ENCODE data around the gene AKAP6. TPM values are rescaled to one million over a fixed set of nuclear protein-coding genes. Genes with fewer than 3 reads are reported as not detected.

The AKAP6 gene
- total and polyA plus RNA-seq, 10 of the 15 experiments (the other 5 are each of a cell fraction or from before 2014, with no cell fraction given): 0.35 to 5.9 (median 2.2) TPM

DNA sequence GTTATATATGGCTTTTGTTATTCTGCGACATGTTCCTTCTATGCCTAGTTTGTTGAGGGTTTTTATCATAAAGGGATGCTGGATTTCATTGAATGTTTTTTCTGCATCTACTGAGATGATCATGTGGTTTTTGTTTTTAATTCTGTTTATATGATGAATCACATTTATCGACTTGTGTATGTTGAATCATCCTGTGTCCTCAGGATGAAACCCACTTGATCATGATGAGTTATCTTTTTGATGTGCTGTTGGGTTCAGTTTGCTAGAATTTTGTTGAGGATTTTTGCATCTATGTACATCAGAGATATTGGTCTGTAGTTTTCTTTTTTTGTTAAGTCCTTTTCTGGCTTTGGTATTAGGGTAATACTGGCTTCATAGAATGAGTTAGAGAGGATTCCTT, 291.2 kb downstream of the AKAP6 start:
- Histone ChIP-seq H3K4me3 (no peak overlapping the region), H3K9ac (ENCODE audit: control insufficient read depth, insufficient read depth, low read length) (no peak overlapping the region), H3K36me3 (ENCODE audit: control insufficient read depth in 2 of 2, insufficient read depth in 2 of 2, low read length in 1 of 2) (no peaks in the 10 kb centered on the region), H3K79me2 (ENCODE audit: control insufficient read depth, insufficient read depth, low read length) (no peaks in the 10 kb centered on the region), H3K9me3 (replicated peaks; ENCODE audit: control insufficient read depth, insufficient read depth, low read length) (no peaks in the 10 kb centered on the region; the same call in 2 of the 3 replicates), H3K27me3 (replicated peaks in 1 of 2; ENCODE audit: control insufficient read depth in 2 of 2, insufficient read depth in 2 of 2, low read length in 1 of 2) (no peaks in the 10 kb centered on the region), H3K27ac (ENCODE audit: control insufficient read depth, insufficient read depth) (no peak overlapping the region), H2AFZ (ENCODE audit: control insufficient read depth, low read depth, low read length) (no peak overlapping the region), H3K4me1 (ENCODE audit: control insufficient read depth, insufficient read depth, low read length) (peaks cover 4% of the 10 kb centered on the region), H3K4me2 (ENCODE audit: control insufficient read depth, insufficient read depth) (no peak overlapping the region), H4K20me1 (ENCODE audit: control insufficient read depth, insufficient read depth) (no peaks in the 10 kb centered on the region)
- SMC1A ChIA-PET (ENCODE audit: uncharacterized antibody, unreplicated experiment): no interaction called here
- FAIRE-seq (no peak), DNase-seq (ENCODE audit: low read depth, low spot score) (no peak), ATAC-seq (no peak)
- CTCF ChIA-PET: no interaction called here
- RAD21 ChIA-PET (ENCODE audit: unreplicated experiment): no interaction called here
- POLR2A ChIA-PET: no interaction called here
- 51% methylated on average over 2 of the region's 2 CpGs for WGBS (ENCODE audit: insufficient coverage, insufficient replicate concordance, low lambda C conversion rate, missing lambda C conversion rate)
- in situ Hi-C loops (cut with MboI): no loop called here
- intact Hi-C loops (cut with micrococcal nuclease; ENCODE audit: unreplicated experiment): no loop called here
- no peak for TF ChIP-seq IRF4 (IDR thresholded peaks at IDR 0.05; ENCODE audit: low read depth, low read length)
- no peak for TF ChIP-seq RCOR1 (conservative IDR thresholded peaks at IDR 0.05; ENCODE audit: low read depth, low read length)
- TF ChIP-seq RUNX3 (IDR thresholded peaks at IDR 0.05; ENCODE audit: low read length): no peak
- TF ChIP-seq, protein P1, sequence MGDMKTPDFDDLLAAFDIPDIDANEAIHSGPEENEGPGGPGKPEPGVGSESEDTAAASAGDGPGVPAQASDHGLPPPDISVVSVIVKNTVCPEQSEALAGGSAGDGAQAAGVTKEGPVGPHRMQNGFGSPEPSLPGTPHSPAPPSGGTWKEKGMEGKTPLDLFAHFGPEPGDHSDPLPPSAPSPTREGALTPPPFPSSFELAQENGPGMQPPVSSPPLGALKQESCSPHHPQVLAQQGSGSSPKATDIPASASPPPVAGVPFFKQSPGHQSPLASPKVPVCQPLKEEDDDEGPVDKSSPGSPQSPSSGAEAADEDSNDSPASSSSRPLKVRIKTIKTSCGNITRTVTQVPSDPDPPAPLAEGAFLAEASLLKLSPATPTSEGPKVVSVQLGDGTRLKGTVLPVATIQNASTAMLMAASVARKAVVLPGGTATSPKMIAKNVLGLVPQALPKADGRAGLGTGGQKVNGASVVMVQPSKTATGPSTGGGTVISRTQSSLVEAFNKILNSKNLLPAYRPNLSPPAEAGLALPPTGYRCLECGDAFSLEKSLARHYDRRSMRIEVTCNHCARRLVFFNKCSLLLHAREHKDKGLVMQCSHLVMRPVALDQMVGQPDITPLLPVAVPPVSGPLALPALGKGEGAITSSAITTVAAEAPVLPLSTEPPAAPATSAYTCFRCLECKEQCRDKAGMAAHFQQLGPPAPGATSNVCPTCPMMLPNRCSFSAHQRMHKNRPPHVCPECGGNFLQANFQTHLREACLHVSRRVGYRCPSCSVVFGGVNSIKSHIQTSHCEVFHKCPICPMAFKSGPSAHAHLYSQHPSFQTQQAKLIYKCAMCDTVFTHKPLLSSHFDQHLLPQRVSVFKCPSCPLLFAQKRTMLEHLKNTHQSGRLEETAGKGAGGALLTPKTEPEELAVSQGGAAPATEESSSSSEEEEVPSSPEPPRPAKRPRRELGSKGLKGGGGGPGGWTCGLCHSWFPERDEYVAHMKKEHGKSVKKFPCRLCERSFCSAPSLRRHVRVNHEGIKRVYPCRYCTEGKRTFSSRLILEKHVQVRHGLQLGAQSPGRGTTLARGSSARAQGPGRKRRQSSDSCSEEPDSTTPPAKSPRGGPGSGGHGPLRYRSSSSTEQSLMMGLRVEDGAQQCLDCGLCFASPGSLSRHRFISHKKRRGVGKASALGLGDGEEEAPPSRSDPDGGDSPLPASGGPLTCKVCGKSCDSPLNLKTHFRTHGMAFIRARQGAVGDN (IDR thresholded peaks at IDR 0.05): no peak
- no peak for TF ChIP-seq CREM (IDR thresholded peaks at IDR 0.05; ENCODE audit: low read depth)
- no peak for TF ChIP-seq ZZZ3 (IDR thresholded peaks at IDR 0.05; ENCODE audit: control insufficient read depth, insufficient read length, low read depth)
- no peak for TF ChIP-seq SMARCA5 (IDR thresholded peaks at IDR 0.05)
- TF ChIP-seq FOXM1 (IDR thresholded peaks at IDR 0.05; ENCODE audit: low read depth, low read length): no peak
- no peak for TF ChIP-seq NR2C2 (IDR thresholded peaks at IDR 0.05; ENCODE audit: borderline replicate concordance, control insufficient read depth, insufficient read length, low read depth)
- no peak for TF ChIP-seq KAT2A (conservative IDR thresholded peaks at IDR 0.05; ENCODE audit: control insufficient read depth, low read depth, low read length)
- TF ChIP-seq LARP7 (IDR thresholded peaks at IDR 0.05): no peak
- TF ChIP-seq ZBED1 (IDR thresholded peaks at IDR 0.05; ENCODE audit: borderline replicate concordance): no peak
- no peak for TF ChIP-seq HDAC2 (IDR thresholded peaks at IDR 0.05)
- BruUV-seq (replicated peaks): no TSS peak
